Panc1 (cell line): ENCODE results near the gene MTA1. TPM values are rescaled to one million over a fixed set of nuclear protein-coding genes. Genes with fewer than 3 reads are reported as not detected.

ENCODE experiments used
- ATAC-seq: fragments of 200-7000 bp; cut with Tn5 transposase; 2 replicates; pipeline ENCODE4 v1.9.1; 2020; ENCODE audit warnings: mild to moderate bottlenecking, moderate library complexity
- BruUV-seq: library from RNA; stranded (reverse); fragments of 400-500 nt; replicated peaks from 2 replicates; lab custom pipeline; 2021; lab: Mats Ljungman, UMichigan
- CTCF ChIA-PET: fragments of 300-600 bp; sonication (Branson Sonifier 250); formaldehyde crosslinking; loops from one replicate; lab custom pipeline; 2022; ENCODE audit warnings: antibody characterized with exemption; lab: Charles Lee
- POLR2A ChIA-PET: fragments of 300-600 bp; sonication (Branson Sonifier 250); formaldehyde crosslinking; loops from one replicate; lab custom pipeline; 2022; ENCODE audit warnings: antibody characterized with exemption; lab: Charles Lee
- DNase-seq: peaks from one replicate; pipeline ENCODE4 v3.0.0-alpha.2; 2010; ENCODE audit warnings: low read depth, low spot score
- H3K27ac ChIP-seq: 2 replicates; pipeline ENCODE4 v1.5.1; 2011; ENCODE audit warnings: mild to moderate bottlenecking, low read length, inconsistent platforms
- H3K27me3 ChIP-seq: fragments of 200-500 bp; sonication (Bioruptor generic); 2 replicates; pipeline ENCODE4 v1.6.0; 2014; ENCODE audit warnings: low read length, inconsistent platforms; ENCODE audit not compliant: control insufficient read depth, insufficient read depth
- H3K36me3 ChIP-seq: fragments of 200-500 bp; sonication (Bioruptor generic); 2 replicates; pipeline ENCODE4 v1.5.1; 2014; ENCODE audit warnings: inconsistent platforms, mild to moderate bottlenecking, low read length, moderate library complexity; ENCODE audit not compliant: control insufficient read depth, insufficient read depth
- H3K4me1 ChIP-seq: 2 replicates; pipeline ENCODE4 v1.5.1; 2011; ENCODE audit warnings: inconsistent platforms, mild to moderate bottlenecking, low read length, moderate library complexity; ENCODE audit not compliant: control insufficient read depth, insufficient read depth
- H3K4me3 ChIP-seq, 2 experiments: 2 replicates each; pipeline ENCODE4 v1.5.1; 2011 to 2012; ENCODE audit warnings: low read depth in 2 of 2, low read length in 2 of 2, mild to moderate bottlenecking in 2 of 2, inconsistent platforms in 1 of 2, moderate library complexity in 1 of 2
- H3K9me3 ChIP-seq: fragments of 200-500 bp; sonication (Bioruptor generic); 2 replicates; pipeline ENCODE4 v1.5.1; 2014; ENCODE audit warnings: low read depth, mild to moderate bottlenecking, inconsistent platforms, low read length, moderate library complexity; ENCODE audit not compliant: control insufficient read depth, insufficient read depth
- CTCF ChIP-seq: fragments of 450-650 bp; IDR thresholded peaks from 2 replicates; pipeline ENCODE4 v1.5.1; 2017; ENCODE audit warnings: mild to moderate bottlenecking
- POLR2AphosphoS5 ChIP-seq: IDR thresholded peaks from 2 replicates; pipeline ENCODE4 v1.6.1; 2012; ENCODE audit warnings: mild to moderate bottlenecking, low read depth, low read length, moderate library complexity
- SIN3A ChIP-seq: IDR thresholded peaks from 2 replicates; pipeline ENCODE4 v1.6.1; 2012; ENCODE audit warnings: low read depth, mild to moderate bottlenecking, low read length, moderate library complexity, borderline replicate concordance; ENCODE audit not compliant: insufficient read depth
- TCF7L2 ChIP-seq: IDR thresholded peaks from 2 replicates; pipeline ENCODE4 v1.6.1; 2011; ENCODE audit warnings: mild to moderate bottlenecking, low read depth, low read length, inconsistent platforms
- in situ Hi-C: cut with HindIII; loops from 2 replicates; pipeline ENCODE4 v1.10.0; 2016; ENCODE audit warnings: low sequenced_read_pairs, low pct_unique_long_range_greater_than_20kb
- intact Hi-C: fragments of 100-400 bp; cut with micrococcal nuclease; formaldehyde crosslinking; loops from one replicate; pipeline ENCODE4 v1.10.0; 2022; ENCODE audit not compliant: unreplicated experiment
- total RNA-seq: library from RNA; stranded (reverse); gene quantifications from one replicate; pipeline ENCODE4 v1.2.1, GENCODE V29; 2021; ENCODE audit not compliant: unreplicated experiment
- TF ChIP-seq, protein P1 (sequence below), 2 experiments: IDR thresholded peaks; 2 replicates each; pipeline ENCODE4 v1.6.1; 2011 to 2012; ENCODE audit warnings: low read depth in 2 of 2, control low read depth in 1 of 2, low read length in 1 of 2, mild to moderate bottlenecking in 1 of 2, moderate library complexity in 1 of 2; ENCODE audit not compliant: insufficient read depth in 1 of 2

MTA1 gene
- total RNA-seq, 1 experiment from 2014 or later = 105 TPM

DNA sequence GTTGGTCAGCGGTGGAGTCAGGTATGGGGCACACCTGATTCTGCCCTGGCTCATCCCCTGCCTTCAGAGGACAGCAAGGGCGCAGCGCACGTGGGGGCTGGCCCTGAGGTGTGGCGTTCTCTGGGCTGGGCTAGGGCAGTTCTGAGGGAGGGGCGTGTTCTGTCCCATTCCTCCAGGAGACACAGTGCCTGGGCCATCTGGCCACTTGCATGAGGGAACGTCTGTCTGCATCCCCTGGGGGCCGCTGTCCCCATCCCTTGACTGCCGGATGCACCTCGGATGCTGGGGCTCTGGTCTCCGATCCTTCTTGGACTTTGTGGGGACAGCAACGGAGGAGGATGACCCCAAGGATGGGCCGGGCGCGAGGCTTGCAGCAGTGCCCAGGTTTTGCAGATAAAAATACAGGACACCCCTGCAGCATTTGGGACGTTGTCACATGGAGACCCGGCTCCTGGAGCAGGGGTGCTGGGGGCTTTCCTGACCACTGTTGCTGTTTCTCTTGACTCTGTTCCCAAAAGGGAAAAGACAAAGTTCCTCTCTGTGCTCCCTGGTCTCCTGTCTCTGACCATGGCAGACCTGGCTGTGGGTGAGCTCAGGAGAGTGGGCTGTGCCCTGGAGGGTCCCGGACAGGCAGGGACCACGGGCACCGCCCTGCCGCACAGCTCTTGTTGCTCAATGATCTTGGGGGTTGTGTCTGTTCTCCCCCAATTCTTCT lies 6.9 kb downstream of the MTA1 start:
- H3K4me1 ChIP-seq = peaks cover 9% of the 10 kb centered on the region
- H3K4me3 ChIP-seq = no peak overlapping the region
- intact Hi-C loops = no loop called here
- TF ChIP-seq, protein P1, sequence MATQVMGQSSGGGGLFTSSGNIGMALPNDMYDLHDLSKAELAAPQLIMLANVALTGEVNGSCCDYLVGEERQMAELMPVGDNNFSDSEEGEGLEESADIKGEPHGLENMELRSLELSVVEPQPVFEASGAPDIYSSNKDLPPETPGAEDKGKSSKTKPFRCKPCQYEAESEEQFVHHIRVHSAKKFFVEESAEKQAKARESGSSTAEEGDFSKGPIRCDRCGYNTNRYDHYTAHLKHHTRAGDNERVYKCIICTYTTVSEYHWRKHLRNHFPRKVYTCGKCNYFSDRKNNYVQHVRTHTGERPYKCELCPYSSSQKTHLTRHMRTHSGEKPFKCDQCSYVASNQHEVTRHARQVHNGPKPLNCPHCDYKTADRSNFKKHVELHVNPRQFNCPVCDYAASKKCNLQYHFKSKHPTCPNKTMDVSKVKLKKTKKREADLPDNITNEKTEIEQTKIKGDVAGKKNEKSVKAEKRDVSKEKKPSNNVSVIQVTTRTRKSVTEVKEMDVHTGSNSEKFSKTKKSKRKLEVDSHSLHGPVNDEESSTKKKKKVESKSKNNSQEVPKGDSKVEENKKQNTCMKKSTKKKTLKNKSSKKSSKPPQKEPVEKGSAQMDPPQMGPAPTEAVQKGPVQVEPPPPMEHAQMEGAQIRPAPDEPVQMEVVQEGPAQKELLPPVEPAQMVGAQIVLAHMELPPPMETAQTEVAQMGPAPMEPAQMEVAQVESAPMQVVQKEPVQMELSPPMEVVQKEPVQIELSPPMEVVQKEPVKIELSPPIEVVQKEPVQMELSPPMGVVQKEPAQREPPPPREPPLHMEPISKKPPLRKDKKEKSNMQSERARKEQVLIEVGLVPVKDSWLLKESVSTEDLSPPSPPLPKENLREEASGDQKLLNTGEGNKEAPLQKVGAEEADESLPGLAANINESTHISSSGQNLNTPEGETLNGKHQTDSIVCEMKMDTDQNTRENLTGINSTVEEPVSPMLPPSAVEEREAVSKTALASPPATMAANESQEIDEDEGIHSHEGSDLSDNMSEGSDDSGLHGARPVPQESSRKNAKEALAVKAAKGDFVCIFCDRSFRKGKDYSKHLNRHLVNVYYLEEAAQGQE (IDR thresholded peaks at IDR 0.05; ENCODE audit: insufficient read depth in 1 of 2, low read depth in 2 of 2, low read length in 1 of 2) = no peak
- TF ChIP-seq CTCF = no peak
- TF ChIP-seq POLR2AphosphoS5 = no peak
- no peak for TF ChIP-seq TCF7L2
- TF ChIP-seq SIN3A = no peak
- POLR2A ChIA-PET = no interaction called here
- in situ Hi-C loops = no loop called here
- no TSS peak for BruUV-seq
- no peaks in the 10 kb centered on the region for H3K9me3 ChIP-seq
- H3K27me3 ChIP-seq = no peaks in the 10 kb centered on the region
- CTCF ChIA-PET = no interaction called here
- no peaks in the 10 kb centered on the region for H3K36me3 ChIP-seq
- no peak overlapping the region for H3K27ac ChIP-seq
- ATAC-seq = no peak
- no peak for DNase-seq

DNA sequence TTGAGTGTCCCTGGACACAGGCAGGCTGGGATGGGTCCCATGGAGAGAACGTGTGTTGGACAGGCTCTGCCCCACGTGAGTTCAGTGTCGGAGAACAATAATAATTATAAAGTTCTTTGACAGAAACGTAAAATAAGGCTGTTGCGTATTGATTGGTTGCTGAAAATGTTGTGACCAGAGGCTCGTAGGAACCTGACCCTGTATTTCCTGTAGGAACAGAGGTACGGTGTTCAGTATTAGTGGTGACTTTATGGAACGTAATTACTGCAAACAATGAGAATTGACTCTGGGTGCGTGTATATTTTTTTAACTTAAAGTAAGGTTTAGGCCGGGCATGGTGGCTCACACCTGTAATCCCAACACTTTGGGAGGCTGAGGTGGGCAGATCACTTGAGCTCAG lies 7.8 kb downstream of the MTA1 start:
- in situ Hi-C loops (no loop called here), intact Hi-C loops (no loop called here)
- Histone ChIP-seq H3K27ac (no peak overlapping the region), H3K27me3 (no peaks in the 10 kb centered on the region), H3K9me3 (no peaks in the 10 kb centered on the region), H3K4me1 (peaks cover 4% of the 10 kb centered on the region; the same call in 1 of the 2 replicates), H3K4me3 (no peak overlapping the region), H3K36me3 (no peaks in the 10 kb centered on the region)
- no peak for ATAC-seq
- POLR2A ChIA-PET = no interaction called here
- CTCF ChIA-PET = interaction anchor here (0.6 kb wide), 1 partner anchor 127 kb away, joined by 3 read pairs; the partner anchor contains the start of gene BRF1
- DNase-seq = no peak
- no peak for TF ChIP-seq CTCF
- BruUV-seq = no TSS peak
